ENCODE measurements around the gene ZNF791.

DNA sequence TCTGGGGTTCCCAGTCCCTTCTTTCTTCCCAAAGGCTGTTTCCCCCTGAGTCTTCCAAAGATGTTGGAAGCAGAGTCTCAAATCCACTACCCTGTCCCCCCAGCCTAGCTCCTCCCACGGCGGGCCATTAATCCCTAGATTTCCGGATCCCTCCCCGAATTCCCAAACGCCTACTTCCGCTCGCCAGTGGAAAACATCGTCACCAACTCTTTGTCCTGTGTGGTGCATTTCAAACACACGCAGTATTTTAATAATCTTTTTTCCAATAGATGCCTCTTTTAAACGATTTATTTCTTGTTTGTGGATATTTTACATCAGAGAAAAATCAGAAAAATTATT is 610 bp downstream of the ZNF791 start:
- no peak for TF ChIP-seq CTCF (conservative IDR thresholded peaks at IDR 0.05; ENCODE audit: low read depth, low read length)
- no peak for TF ChIP-seq EZH2 (IDR thresholded peaks at IDR 0.05; ENCODE audit: borderline replicate concordance, low read depth, low read length, poor library complexity, severe bottlenecking)

All from A673 (cell line).